H1 (cell line): ENCODE measurements around the gene STIM2. TPM values are rescaled to one million over a fixed set of nuclear protein-coding genes. Genes with fewer than 3 reads are reported as not detected.

Experiments
- CTCF ChIA-PET: fragments of 300-600 bp; sonication (Branson Sonifier 250); formaldehyde crosslinking; loops from one replicate; lab custom pipeline; 2021; ENCODE audit not compliant: partially characterized antibody; lab: Charles Lee
- POLR2A ChIA-PET: fragments of 300-600 bp; sonication (Branson Sonifier 250); formaldehyde crosslinking; loops from one replicate; lab custom pipeline; 2021; ENCODE audit warnings: inconsistent platforms; ENCODE audit not compliant: partially characterized antibody; lab: Charles Lee
- DNase-seq, 2 experiments: peaks; one replicate each; pipeline versions ENCODE4 v3.0.0 to v3.0.0-alpha.2; 2010 to 2022; ENCODE audit warnings: low spot score in 2 of 2, low read depth in 1 of 2, mixed read lengths in 1 of 2
- FAIRE-seq: peaks from 2 replicates; lab custom pipeline; 2011; peaks lifted over from hg19 to GRCh38; lab: Jason Lieb, UNC
- H2AFZ ChIP-seq: 2 replicates; pipeline ENCODE4 v1.8.1; 2012; ENCODE audit warnings: low read length, inconsistent platforms
- H2AK5ac ChIP-seq: 2 replicates; pipeline ENCODE4 v1.6.1; 2013; ENCODE audit warnings: low read depth, low read length
- H2BK120ac ChIP-seq: replicated peaks from 2 replicates; pipeline ENCODE3; 2013; ENCODE audit warnings: low read depth, low read length, inconsistent platforms
- H2BK12ac ChIP-seq: 2 replicates; pipeline ENCODE4 v1.6.1; 2013; ENCODE audit warnings: low read depth, low read length
- H2BK15ac ChIP-seq: 2 replicates; pipeline ENCODE4 v1.6.1; 2013; ENCODE audit warnings: low read length
- H2BK20ac ChIP-seq: 2 replicates; pipeline ENCODE4 v1.6.1; 2013; ENCODE audit warnings: low read length
- H2BK5ac ChIP-seq: 2 replicates; pipeline ENCODE4 v1.6.1; 2013; ENCODE audit warnings: low read depth, low read length
- H3K14ac ChIP-seq: 2 replicates; pipeline ENCODE4 v1.6.1; 2013; ENCODE audit warnings: inconsistent platforms; ENCODE audit not compliant: insufficient read length
- H3K18ac ChIP-seq: 2 replicates; pipeline ENCODE4 v1.6.1; 2013; ENCODE audit warnings: low read length; ENCODE audit errors: extremely low read depth
- H3K23ac ChIP-seq: 2 replicates; pipeline ENCODE4 v1.6.1; 2013; ENCODE audit warnings: inconsistent platforms; ENCODE audit not compliant: insufficient read length
- H3K23me2 ChIP-seq: 2 replicates; pipeline ENCODE4 v1.6.1; 2013; ENCODE audit warnings: low read depth, low read length
- H3K27ac ChIP-seq: 2 replicates; pipeline ENCODE4 v1.6.1; 2011; ENCODE audit warnings: low read depth, low read length, inconsistent platforms
- H3K27me3 ChIP-seq, 4 experiments: replicated peaks in 1 of 4; 1 replicate in 1 of 4; 2 replicates in 3 of 4; pipeline versions ENCODE4 v1.6.1 to v1.8.1; 2011 to 2013; ENCODE audit warnings: low read length in 3 of 4, mild to moderate bottlenecking in 3 of 4, inconsistent platforms in 2 of 4, mixed read lengths in 2 of 4, moderate library complexity in 1 of 4; ENCODE audit not compliant: control insufficient read depth in 3 of 4, insufficient read depth in 3 of 4; ENCODE audit errors: extremely low read depth in 1 of 4
- H3K36me3 ChIP-seq, 4 experiments: 2 replicates each; pipeline versions ENCODE4 v1.6.1 to v1.8.1; 2011 to 2013; ENCODE audit warnings: mild to moderate bottlenecking in 4 of 4, low read length in 3 of 4, moderate library complexity in 2 of 4, control low read depth in 1 of 4, inconsistent platforms in 1 of 4; ENCODE audit not compliant: insufficient read depth in 4 of 4, control insufficient read depth in 2 of 4
- H3K4ac ChIP-seq: replicated peaks from 2 replicates; pipeline ENCODE3; 2013; ENCODE audit warnings: low read length, low read depth, mixed read lengths, inconsistent platforms; ENCODE audit not compliant: insufficient read length
- H3K4me1 ChIP-seq, 4 experiments: replicated peaks in 1 of 4; 1 replicate in 1 of 4; 2 replicates in 3 of 4; pipeline versions ENCODE4 v1.6.1 to v1.8.1; 2011 to 2013; ENCODE audit warnings: low read length in 3 of 4, inconsistent platforms in 2 of 4, mixed read lengths in 1 of 4; ENCODE audit not compliant: insufficient read depth in 4 of 4, control insufficient read depth in 3 of 4
- H3K4me2 ChIP-seq, 2 experiments: 2 replicates each; pipeline versions ENCODE4 v1.6.1 to v1.8.1; 2011 to 2013; ENCODE audit warnings: low read depth in 2 of 2, low read length in 2 of 2, control low read depth in 1 of 2, inconsistent platforms in 1 of 2, mild to moderate bottlenecking in 1 of 2; ENCODE audit not compliant: insufficient read depth in 1 of 2
- H3K4me3 ChIP-seq, 4 experiments: fragments of 200-600, 300-600 bp in 1 of 4; sonication (generic), shearing (Covaris generic), sonication (Bioruptor Twin) in 1 of 4; 2 replicates each; pipeline versions ENCODE4 v1.5.1 to v1.8.1; 2011 to 2016; ENCODE audit warnings: low read length in 4 of 4, low read depth in 3 of 4, control low read depth in 2 of 4, inconsistent platforms in 2 of 4, mild to moderate bottlenecking in 2 of 4, mixed read lengths in 1 of 4, moderate library complexity in 1 of 4; ENCODE audit not compliant: insufficient read depth in 2 of 4; ENCODE audit errors: extremely low read depth in 1 of 4
- H3K56ac ChIP-seq: replicated peaks from 2 replicates; pipeline ENCODE3; 2013; ENCODE audit warnings: low read depth, mild to moderate bottlenecking, mixed read lengths, low read length, inconsistent platforms; ENCODE audit not compliant: insufficient read length
- H3K79me1 ChIP-seq: 2 replicates; pipeline ENCODE4 v1.6.1; 2013; ENCODE audit warnings: low read depth, low read length, control low read depth
- H3K79me2 ChIP-seq, 2 experiments: 2 replicates each; pipeline versions ENCODE4 v1.6.1 to v1.8.1; 2012 to 2013; ENCODE audit warnings: low read length in 2 of 2, mild to moderate bottlenecking in 2 of 2, inconsistent platforms in 1 of 2; ENCODE audit not compliant: insufficient read depth in 2 of 2, control insufficient read depth in 1 of 2
- H3K9ac ChIP-seq, 4 experiments: replicated peaks in 1 of 4; 1 replicate in 1 of 4; 2 replicates in 3 of 4; pipeline versions ENCODE4 v1.6.1 to v1.8.1; 2011 to 2013; ENCODE audit warnings: low read depth in 3 of 4, low read length in 3 of 4, control low read depth in 2 of 4, mild to moderate bottlenecking in 2 of 4, moderate library complexity in 2 of 4, inconsistent platforms in 1 of 4; ENCODE audit errors: extremely low read depth in 1 of 4
- H3K9me3 ChIP-seq, 2 experiments: 2 replicates each; pipeline versions ENCODE4 v1.6.1 to v1.8.1; 2012 to 2013; ENCODE audit warnings: mild to moderate bottlenecking in 2 of 2, moderate library complexity in 2 of 2, control low read depth in 1 of 2, inconsistent platforms in 1 of 2, low read depth in 1 of 2, low read length in 1 of 2, mixed read lengths in 1 of 2; ENCODE audit not compliant: insufficient read depth in 2 of 2
- H4K20me1 ChIP-seq, 2 experiments: replicated peaks in 1 of 2; 2 replicates each; pipeline versions ENCODE3 to v1.8.1; 2011 to 2013; ENCODE audit warnings: inconsistent platforms in 2 of 2, low read length in 2 of 2, mild to moderate bottlenecking in 1 of 2; ENCODE audit not compliant: insufficient read depth in 2 of 2, control insufficient read depth in 1 of 2
- H4K5ac ChIP-seq: 2 replicates; pipeline ENCODE4 v1.6.1; 2013; ENCODE audit warnings: low read length, low read depth, mixed read lengths, inconsistent platforms; ENCODE audit not compliant: insufficient read length
- H4K8ac ChIP-seq: 2 replicates; pipeline ENCODE4 v1.8.0; 2013; ENCODE audit warnings: mild to moderate bottlenecking, moderate library complexity, low read length, inconsistent platforms; ENCODE audit not compliant: insufficient read depth; ENCODE audit errors: extremely low read depth
- H4K91ac ChIP-seq: replicated peaks from 2 replicates; pipeline ENCODE3; 2013; ENCODE audit warnings: low read length, mixed read lengths, inconsistent platforms; ENCODE audit not compliant: insufficient read length
- SUZ12 ChIP-seq: fragments of 200-600 bp; sonication (generic); IDR thresholded peaks from 2 replicates; pipeline ENCODE4 v1.6.1; 2012; ENCODE audit warnings: mild to moderate bottlenecking, inconsistent platforms, low read length, moderate library complexity, mixed read lengths
- WGBS, 2 experiments: shearing (Covaris generic) in 1 of 2; methylation state at CpG; one replicate each; pipeline versions ENCODE4 v1.1.6 to v1.1.7; 2013 to 2015; ENCODE audit warnings: low lambda C conversion rate in 2 of 2, mixed read lengths in 2 of 2, inconsistent platforms in 1 of 2, low coverage in 1 of 2, missing lambda C conversion rate in 1 of 2; ENCODE audit not compliant: insufficient replicate concordance in 2 of 2, insufficient coverage in 1 of 2, insufficient read length in 1 of 2; ENCODE audit errors: extremely low coverage in 1 of 2, missing lambda C conversion rate in 1 of 2; 5-methylcytosine and 5-hydroxymethylcytosine counted together
- polyA plus RNA-seq, 7 experiments: library from polyadenylated mRNA; depleted of rRNA in 3 of 7; stranded (reverse) in 5 of 7; unstranded in 2 of 7; fragments of >200 nt in 5 of 7; fragments of 200-250 nt in 2 of 7; gene quantifications; 1 replicate in 5 of 7; 2 replicates in 1 of 7; 4 replicates in 1 of 7; pipeline versions ENCODE4 v1.2.1 to v1.2.3, GENCODE V29; 2011 to 2013; ENCODE audit warnings: missing spikeins in 2 of 7, mixed read lengths in 2 of 7
- total RNA-seq: library from RNA; stranded (reverse); fragmentation: NEBNext Ultra II Directional; extraction: Animal tissue kit (Norgen Biotek cat#: 25700); gene quantifications from 2 replicates; pipeline ENCODE4 v1.2.1, GENCODE V29; 2021
- TF ChIP-seq, protein P1 (sequence below): IDR thresholded peaks from 2 replicates; pipeline ENCODE4 v1.6.1; 2012; ENCODE audit warnings: low read length, inconsistent platforms

The STIM2 gene
- total and polyA plus RNA-seq, 2 of the 8 experiments (the other 6 are each of a cell fraction or from before 2014, with no cell fraction given) = 22.9 to 23.0 TPM

GRCh38 chr4:26826721-26827120 lies 33.9 kb upstream of the STIM2 start:
- H2AK5ac ChIP-seq = no peak overlapping the region
- no peaks in the 10 kb centered on the region for H3K79me1 ChIP-seq
- H3K4me2 ChIP-seq = no peak overlapping the region
- H3K9me3 ChIP-seq = peaks cover 3 to 5% of the 10 kb centered on the region in 2 experiments; a peak in 1 of 4 replicates
- H3K23me2 ChIP-seq = no peaks in the 10 kb centered on the region
- H4K5ac ChIP-seq = no peak overlapping the region
- TF ChIP-seq, protein P1, sequence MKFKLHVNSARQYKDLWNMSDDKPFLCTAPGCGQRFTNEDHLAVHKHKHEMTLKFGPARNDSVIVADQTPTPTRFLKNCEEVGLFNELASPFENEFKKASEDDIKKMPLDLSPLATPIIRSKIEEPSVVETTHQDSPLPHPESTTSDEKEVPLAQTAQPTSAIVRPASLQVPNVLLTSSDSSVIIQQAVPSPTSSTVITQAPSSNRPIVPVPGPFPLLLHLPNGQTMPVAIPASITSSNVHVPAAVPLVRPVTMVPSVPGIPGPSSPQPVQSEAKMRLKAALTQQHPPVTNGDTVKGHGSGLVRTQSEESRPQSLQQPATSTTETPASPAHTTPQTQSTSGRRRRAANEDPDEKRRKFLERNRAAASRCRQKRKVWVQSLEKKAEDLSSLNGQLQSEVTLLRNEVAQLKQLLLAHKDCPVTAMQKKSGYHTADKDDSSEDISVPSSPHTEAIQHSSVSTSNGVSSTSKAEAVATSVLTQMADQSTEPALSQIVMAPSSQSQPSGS = no peak
- no peak for TF ChIP-seq SUZ12
- no peak overlapping the region for H2BK5ac ChIP-seq
- no peak overlapping the region for H3K4ac ChIP-seq
- H3K56ac ChIP-seq = no peak overlapping the region
- H2BK15ac ChIP-seq = no peak overlapping the region
- H3K79me2 ChIP-seq = no peaks in the 10 kb centered on the region
- no peak overlapping the region for H4K8ac ChIP-seq
- FAIRE-seq (no peak), DNase-seq (no peak)
- H3K27ac ChIP-seq = no peak overlapping the region
- 92% methylated on average over 9 of the region's 9 CpGs; no CpG with 5 or more reads in 1 of the 2 experiments for WGBS, 2 experiments
- no peak overlapping the region for H3K9ac ChIP-seq
- H3K14ac ChIP-seq = no peak overlapping the region
- no peak overlapping the region for H2BK120ac ChIP-seq
- H3K4me3 ChIP-seq = no peak overlapping the region
- H2AFZ ChIP-seq = no peak overlapping the region
- no peaks in the 10 kb centered on the region for H4K20me1 ChIP-seq
- no peaks in the 10 kb centered on the region for H3K36me3 ChIP-seq
- no peak overlapping the region for H2BK12ac ChIP-seq
- no peak overlapping the region for H3K23ac ChIP-seq
- ChIA-PET CTCF (interaction anchor here (1.4 kb wide), 1 partner anchor 10 kb away, joined by 4 read pairs; no protein-coding TSS in a partner anchor), POLR2A (no interaction called here)
- H4K91ac ChIP-seq = no peak overlapping the region
- H2BK20ac ChIP-seq = no peak overlapping the region
- no peaks in the 10 kb centered on the region for H3K27me3 ChIP-seq
- H3K4me1 ChIP-seq = peaks cover 0 to 4% (median 2%) of the 10 kb centered on the region in 4 experiments; a peak in 3 of 7 replicates
- H3K18ac ChIP-seq = no peak overlapping the region
